Glomerular endothelial cell (primary cell): Measurements from ENCODE around the gene ALK. TPM values are rescaled to one million over a fixed set of nuclear protein-coding genes. Genes with fewer than 3 reads are reported as not detected.

Experiments
- DNase-seq: peaks from one replicate; pipeline ENCODE4 v3.0.0-alpha.2; 2011; ENCODE audit warnings: low read depth, low spot score; ENCODE audit errors: extremely low read depth
- total RNA-seq: library from RNA; depleted of rRNA; stranded (reverse); fragments of >200 nt; gene quantifications from 2 replicates; pipeline ENCODE4 v1.2.3, GENCODE V29; 2015

The ALK gene
- total RNA-seq, 1 donor from 2014 or later = not detected

GRCh38 chr2:29586919-29587318, 334.5 kb downstream of the ALK start:
- DNase-seq = no peak

DNA sequence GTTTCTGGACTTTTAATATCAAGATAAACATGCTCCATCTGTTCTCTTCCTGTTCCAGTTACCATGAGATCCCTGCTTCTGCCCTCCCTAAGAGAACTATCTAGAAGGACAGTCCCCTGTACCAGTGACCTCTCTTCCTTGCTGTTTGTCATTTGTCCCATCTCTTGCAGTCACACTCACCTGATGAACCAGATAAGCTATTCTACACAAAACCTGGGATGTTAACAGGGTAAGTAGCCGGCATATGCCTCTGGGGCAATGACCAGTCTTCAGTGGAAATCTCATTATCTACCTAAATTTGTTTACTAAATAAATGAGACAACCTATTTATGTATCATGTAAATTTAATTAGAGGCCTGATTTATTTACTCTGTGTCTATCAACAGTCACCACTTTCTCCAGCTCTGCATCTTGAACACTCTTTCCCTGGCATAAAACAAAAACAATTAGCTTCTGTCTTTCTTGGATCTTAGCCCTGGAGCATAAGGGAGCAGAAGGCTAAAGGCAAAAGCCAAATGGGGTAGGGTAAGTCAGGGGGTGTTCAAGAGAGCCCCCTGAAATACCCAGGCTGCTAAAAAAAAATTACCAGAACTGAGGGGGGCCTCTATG, 337.7 kb downstream of the ALK start:
- DNase-seq = no peak

DNA sequence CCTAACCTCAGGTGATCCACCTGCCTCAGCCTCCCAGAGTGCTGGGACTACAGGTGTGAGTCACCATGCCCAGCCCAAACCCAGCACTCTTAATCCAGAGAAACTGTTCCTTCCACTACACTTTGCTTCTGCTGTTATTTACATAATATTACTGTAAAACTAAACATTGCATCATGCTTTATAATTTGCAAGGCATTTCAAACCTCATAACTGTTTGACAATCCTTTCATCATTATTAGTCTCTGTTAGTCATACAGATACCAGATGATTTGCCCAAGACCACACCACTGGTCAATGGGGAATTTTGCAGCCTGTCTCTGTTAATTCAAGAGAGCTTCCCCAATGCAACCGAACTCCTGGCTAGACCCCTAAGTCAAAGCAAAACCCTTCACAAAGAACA, 338.3 kb downstream of the ALK start:
- no peak for DNase-seq

- DNase-seq = no peak
Measured at GRCh38 chr2:29582062-29582461, 339.3 kb downstream of the ALK start.

DNA sequence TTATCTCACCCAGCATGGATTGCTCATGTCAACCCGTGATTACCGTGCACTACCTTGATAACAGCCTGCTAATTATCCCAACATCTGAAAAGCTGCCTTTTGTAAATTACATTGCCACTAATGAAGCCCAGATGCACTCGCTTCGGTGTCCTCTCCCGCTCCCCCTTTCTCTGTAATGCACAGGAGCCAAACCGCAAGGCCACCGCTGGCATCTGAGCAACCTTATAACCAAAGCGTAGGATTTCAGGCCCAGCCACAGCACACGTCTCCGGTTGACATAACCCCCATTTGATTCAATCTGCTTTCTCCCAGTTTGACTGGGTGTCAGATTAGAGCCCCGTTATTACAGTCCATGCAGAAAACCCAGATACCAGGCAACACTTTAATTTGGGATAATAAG, 341.2 kb downstream of the ALK start:
- DNase-seq = no peak

GRCh38 chr2:29579495-29580169, 341.8 kb downstream of the ALK start:
- DNase-seq = no peak

DNA sequence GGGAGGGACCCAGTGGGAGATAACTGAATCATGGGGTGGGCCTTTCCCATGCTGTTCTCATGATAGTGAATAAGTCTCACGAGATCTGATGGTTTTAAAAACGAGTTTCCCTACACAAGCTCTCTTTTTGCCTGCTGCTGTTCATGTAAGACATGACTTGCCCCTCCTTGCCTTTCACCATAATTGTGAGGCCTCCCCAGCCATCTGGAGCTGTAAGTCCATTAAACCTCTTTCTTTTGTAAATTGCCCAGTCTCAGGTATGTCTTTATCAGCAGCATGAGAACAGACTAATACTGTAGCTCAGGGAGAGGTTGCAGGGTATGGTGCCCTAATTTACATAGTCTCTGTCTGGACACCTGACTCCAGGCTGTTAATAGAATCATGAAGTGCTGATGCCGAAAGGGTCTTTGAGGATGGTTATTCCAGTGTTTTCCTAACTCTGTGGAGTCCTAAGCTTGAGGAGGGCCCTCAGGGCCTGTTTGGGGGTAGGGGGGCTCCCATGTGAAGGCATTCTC, 343.2 kb downstream of the ALK start:
- DNase-seq = no peak

GRCh38 chr2:29576231-29576630, 345.2 kb downstream of the ALK start:
- no peak for DNase-seq

DNA sequence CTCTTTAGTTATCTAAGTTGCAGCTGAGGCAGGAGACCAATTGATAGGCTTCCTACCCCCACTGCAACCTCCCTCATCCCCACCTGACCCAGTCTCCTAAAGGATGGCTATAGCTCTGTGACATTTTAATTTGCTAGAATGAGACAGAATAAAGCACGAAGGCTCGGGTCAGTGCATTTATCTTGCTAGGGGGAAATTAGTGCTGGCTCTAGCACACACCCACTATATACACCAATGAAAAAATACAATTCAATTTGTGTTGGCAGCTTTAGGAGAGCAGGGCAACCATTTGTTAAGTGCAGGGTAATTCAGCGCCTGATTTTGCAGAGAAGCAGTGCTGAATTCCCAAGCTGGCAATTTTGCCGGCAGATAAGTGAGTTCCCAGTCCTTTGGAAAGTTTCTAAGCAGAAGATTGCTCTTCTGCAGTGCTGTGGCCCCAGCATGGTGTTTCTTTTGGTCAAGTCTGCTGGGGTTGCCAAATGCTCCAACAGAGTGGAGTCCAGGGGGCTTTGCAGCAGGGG, 346.0 kb downstream of the ALK start:
- DNase-seq = no peak

- no peak for DNase-seq
Measured at GRCh38 chr2:29573612-29574011, 347.8 kb downstream of the ALK start.

GRCh38 chr2:29573147-29573546, 348.2 kb downstream of the ALK start:
- DNase-seq = no peak

- no peak for DNase-seq
Measured at GRCh38 chr2:29570539-29570938, 350.8 kb downstream of the ALK start.

DNA sequence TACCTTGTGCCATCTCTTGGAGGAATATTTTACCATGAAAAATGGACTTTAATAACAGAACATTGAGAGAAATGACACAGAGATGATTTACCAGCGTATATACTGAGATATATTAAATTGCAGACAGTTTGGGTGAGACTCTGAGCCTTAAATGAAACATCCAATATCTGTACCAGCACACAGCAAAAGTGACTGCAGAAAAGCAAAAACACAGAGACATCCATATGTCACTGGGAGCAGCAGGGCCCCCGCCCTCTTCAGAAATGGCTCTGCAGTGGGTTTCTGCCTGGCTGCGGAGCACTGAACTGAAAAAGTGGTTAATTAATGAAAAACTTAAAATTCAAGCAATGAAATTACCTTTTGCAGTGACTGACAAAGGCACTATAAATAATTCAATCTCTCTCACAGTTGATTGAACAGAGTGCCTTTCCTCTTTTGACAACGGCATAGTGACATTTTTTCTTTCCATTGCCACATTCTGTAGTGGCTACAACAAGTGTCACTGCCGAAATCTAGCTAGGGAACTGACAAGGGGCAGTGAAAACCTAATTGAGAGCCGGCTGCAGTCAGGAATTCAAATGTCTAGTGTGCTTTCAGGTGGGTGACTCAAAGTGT, 353.4 kb downstream of the ALK start:
- DNase-seq = no peak

GRCh38 chr2:29563697-29564096, 357.7 kb downstream of the ALK start:
- DNase-seq = no peak

- DNase-seq = no peak
Measured at GRCh38 chr2:29562896-29563295, 358.5 kb downstream of the ALK start.

GRCh38 chr2:29562319-29562718, 359.1 kb downstream of the ALK start:
- no peak for DNase-seq

GRCh38 chr2:29561628-29562027, 359.8 kb downstream of the ALK start:
- no peak for DNase-seq

DNA sequence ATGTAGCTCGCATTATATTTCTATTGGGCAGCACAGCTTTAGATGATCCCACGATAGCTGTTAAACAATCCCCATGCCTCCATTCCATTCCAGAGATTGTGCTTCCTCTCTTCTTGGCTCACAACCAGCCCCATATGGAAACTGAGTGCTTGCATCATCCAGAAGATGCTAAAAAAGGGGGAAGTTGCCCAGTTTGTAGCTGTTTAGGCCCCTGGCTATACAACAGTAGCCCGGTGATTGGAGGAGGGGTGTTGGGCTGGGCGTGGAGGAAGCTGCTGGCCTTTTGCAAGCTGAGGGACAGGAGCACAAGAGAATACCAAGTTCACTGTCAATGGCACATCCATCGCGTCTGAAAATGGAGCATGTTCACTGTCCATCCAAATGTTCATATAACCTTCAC, 360.2 kb downstream of the ALK start:
- DNase-seq = no peak

DNA sequence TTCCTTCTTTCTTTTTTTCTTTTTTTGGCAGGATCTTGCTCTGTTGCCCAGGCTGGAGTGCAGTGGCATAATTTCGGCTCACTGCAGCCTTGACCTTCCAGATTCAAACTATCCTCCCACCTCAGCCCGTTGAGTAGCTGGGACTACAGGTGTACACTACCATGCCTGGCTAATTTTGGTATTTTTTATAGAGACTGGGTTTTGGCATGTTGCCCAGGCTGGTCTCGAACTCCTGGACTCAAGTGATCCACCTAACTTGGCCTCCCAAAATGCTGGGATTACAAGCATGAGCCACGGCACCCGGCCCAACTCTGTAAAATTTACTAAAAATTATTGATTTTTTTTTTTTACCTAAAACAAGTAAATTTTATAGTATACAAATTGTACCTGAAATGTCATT, 360.8 kb downstream of the ALK start:
- no peak for DNase-seq

DNA sequence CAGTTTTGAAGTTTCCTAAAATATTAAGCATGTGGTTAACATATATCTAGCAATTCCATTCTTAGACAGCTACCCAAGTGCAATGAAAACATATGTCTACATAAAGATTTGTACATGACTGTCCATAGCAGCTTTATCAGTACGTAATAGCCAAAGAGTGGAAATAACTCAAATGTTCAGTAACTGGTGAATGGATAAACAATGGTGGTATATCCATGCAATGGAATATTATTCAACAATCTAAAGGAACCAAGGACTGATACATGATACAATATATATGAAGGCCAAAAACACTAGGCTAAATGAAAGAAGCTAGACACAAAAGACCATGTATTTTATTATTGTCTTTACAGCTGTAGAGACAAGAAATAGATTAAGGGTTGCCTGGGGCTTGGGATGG, 361.4 kb downstream of the ALK start:
- DNase-seq = no peak

DNA sequence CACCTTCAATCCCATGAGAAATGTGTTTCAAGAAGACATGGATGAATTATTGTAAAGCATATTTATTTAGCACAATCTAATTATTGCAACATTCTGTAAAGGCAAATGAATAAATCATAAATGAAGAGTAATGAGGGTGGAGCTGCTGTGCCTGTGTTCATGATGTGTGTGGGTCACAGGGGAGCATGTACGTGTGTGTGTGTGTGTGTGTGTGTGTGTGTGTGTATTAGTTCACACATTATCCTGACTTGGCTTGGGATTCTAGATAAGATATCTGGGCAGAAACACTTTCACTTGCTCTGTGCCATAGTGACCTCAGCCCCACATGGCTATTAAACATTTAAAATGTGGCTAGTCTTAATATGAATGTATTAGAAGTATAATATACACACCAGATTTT, 361.8 kb downstream of the ALK start:
- no peak for DNase-seq

- no peak for DNase-seq
Measured at GRCh38 chr2:29558097-29558496, 363.3 kb downstream of the ALK start.
